ENCODE measurements around the gene PRIMPOL.

The PRIMPOL gene

GRCh38 chr4:184636897-184637296, 12.6 kb upstream of the PRIMPOL start:
- Histone ChIP-seq H3K27ac (no peak overlapping the region), H3K27me3 (ENCODE audit: insufficient read depth, low read depth) (no peaks in the 10 kb centered on the region), H3K79me2 (ENCODE audit: insufficient read depth, low read depth) (peaks cover 77% of the 10 kb centered on the region), H3K36me3 (ENCODE audit: insufficient read depth) (peaks cover 38% of the 10 kb centered on the region), H3K9ac (no peak overlapping the region), H3K4me2 (no peak overlapping the region), H3K4me3 (IDR thresholded peaks at IDR 0.05; ENCODE audit: insufficient read depth, low read depth, low read length) (no peak overlapping the region), H3K4me1 (ENCODE audit: low read depth, poor library complexity, severe bottlenecking) (peaks cover 31% of the 10 kb centered on the region), H2AFZ (ENCODE audit: low read depth) (no peak overlapping the region), H4K20me1 (ENCODE audit: insufficient read depth) (peaks cover 16% of the 10 kb centered on the region)
- no peak for TF ChIP-seq CTCF (conservative IDR thresholded peaks at IDR 0.05; ENCODE audit: low read depth, low read length)

GRCh38 chr4:184641022-184641421, 8.5 kb upstream of the PRIMPOL start:
- H3K4me1 ChIP-seq (ENCODE audit: low read depth, poor library complexity, severe bottlenecking): peaks cover 68% of the 10 kb centered on the region
- H3K4me3 ChIP-seq (IDR thresholded peaks at IDR 0.05; ENCODE audit: insufficient read depth, low read depth, low read length): no peak overlapping the region
- H4K20me1 ChIP-seq (ENCODE audit: insufficient read depth): peaks cover 25% of the 10 kb centered on the region
- peak overlapping the region; percentile 15 for H3K4me2 ChIP-seq
- H3K9ac ChIP-seq: no peak overlapping the region
- H3K27me3 ChIP-seq (ENCODE audit: insufficient read depth, low read depth): no peaks in the 10 kb centered on the region
- H3K79me2 ChIP-seq (ENCODE audit: insufficient read depth, low read depth): peaks cover 99% of the 10 kb centered on the region
- no peak; the same call in 1 of the 2 replicates for TF ChIP-seq CTCF (conservative IDR thresholded peaks at IDR 0.05; ENCODE audit: low read depth, low read length)
- peaks cover 29% of the 10 kb centered on the region for H3K36me3 ChIP-seq (ENCODE audit: insufficient read depth)
- H2AFZ ChIP-seq (ENCODE audit: low read depth): no peak overlapping the region
- H3K27ac ChIP-seq: peak overlapping the region; percentile 25; the same call in 1 of the 2 replicates

- Histone ChIP-seq H3K9ac (no peak overlapping the region), H3K79me2 (ENCODE audit: insufficient read depth, low read depth) (peaks cover 99% of the 10 kb centered on the region), H3K27ac (peak overlapping the region; percentile 25; the same call in 1 of the 2 replicates), H3K36me3 (ENCODE audit: insufficient read depth) (peaks cover 29% of the 10 kb centered on the region), H3K4me2 (peak overlapping the region; percentile 15), H3K4me1 (ENCODE audit: low read depth, poor library complexity, severe bottlenecking) (peaks cover 72% of the 10 kb centered on the region), H3K4me3 (IDR thresholded peaks at IDR 0.05; ENCODE audit: insufficient read depth, low read depth, low read length) (no peak overlapping the region), H2AFZ (ENCODE audit: low read depth) (no peak overlapping the region), H4K20me1 (ENCODE audit: insufficient read depth) (peaks cover 25% of the 10 kb centered on the region), H3K27me3 (ENCODE audit: insufficient read depth, low read depth) (no peaks in the 10 kb centered on the region)
- no peak for TF ChIP-seq CTCF (conservative IDR thresholded peaks at IDR 0.05; ENCODE audit: low read depth, low read length)
Observed at GRCh38 chr4:184641451-184641850, 8.1 kb upstream of the PRIMPOL start.

GRCh38 chr4:184643731-184644130, 5.8 kb upstream of the PRIMPOL start:
- peak overlapping the region; percentile 33 for H3K4me2 ChIP-seq
- H3K4me1 ChIP-seq (ENCODE audit: low read depth, poor library complexity, severe bottlenecking): peaks cover 84% of the 10 kb centered on the region
- peaks cover 22% of the 10 kb centered on the region; the same call in 1 of the 2 replicates for H3K36me3 ChIP-seq (ENCODE audit: insufficient read depth)
- peaks cover 35% of the 10 kb centered on the region for H4K20me1 ChIP-seq (ENCODE audit: insufficient read depth)
- H3K27me3 ChIP-seq (ENCODE audit: insufficient read depth, low read depth): no peaks in the 10 kb centered on the region
- H2AFZ ChIP-seq (ENCODE audit: low read depth): no peak overlapping the region
- H3K27ac ChIP-seq: peak overlapping the region; percentile 16; the same call in 1 of the 2 replicates
- H3K79me2 ChIP-seq (ENCODE audit: insufficient read depth, low read depth): peaks cover 100% of the 10 kb centered on the region
- no peak overlapping the region for H3K4me3 ChIP-seq (IDR thresholded peaks at IDR 0.05; ENCODE audit: insufficient read depth, low read depth, low read length)
- H3K9ac ChIP-seq: no peak overlapping the region
- no peak for TF ChIP-seq CTCF (conservative IDR thresholded peaks at IDR 0.05; ENCODE audit: low read depth, low read length)
